HG03571 (cell line): Measurements from ENCODE around the gene ITGB2.

Experiments used
- ATAC-seq: cut with Tn5 transposase; IDR thresholded peaks from one replicate; pipeline ENCODE4 v1.9.1; 2021; ENCODE audit not compliant: unreplicated experiment

The ITGB2 gene

GRCh38 chr21:44920694-44921604 is at the start of gene ITGB2:
Gene ITGB2, minus strand, starts transcription at chr21:44920899. Its CDS starts 10,117 bp downstream, at chr21:44910782.
- peak; percentile 64 for ATAC-seq

GRCh38 chr21:44969931-44970755 is 49.4 kb upstream of the ITGB2 start:
- no peak for ATAC-seq

GRCh38 chr21:44969066-44969670 is 48.5 kb upstream of the ITGB2 start:
- no peak for ATAC-seq

GRCh38 chr21:44967082-44968047 is 46.7 kb upstream of the ITGB2 start:
- ATAC-seq, result no peak

GRCh38 chr21:44966135-44967081 is 45.7 kb upstream of the ITGB2 start:
- ATAC-seq, result no peak

GRCh38 chr21:44965251-44966022 is 44.7 kb upstream of the ITGB2 start:
- ATAC-seq, result no peak

GRCh38 chr21:44964381-44964780 is 43.7 kb upstream of the ITGB2 start:
- no peak for ATAC-seq

- ATAC-seq, result no peak
These were observed 41.8 kb upstream of the ITGB2 start for GRCh38 chr21:44962403-44962966.

- ATAC-seq, result no peak
These were observed 39.7 kb upstream of the ITGB2 start for GRCh38 chr21:44960141-44961092.

- no peak for ATAC-seq
These were observed 38.8 kb upstream of the ITGB2 start for GRCh38 chr21:44959376-44960091.

- no peak for ATAC-seq
These were observed 37.9 kb upstream of the ITGB2 start for GRCh38 chr21:44958471-44959191.

GRCh38 chr21:44957901-44958451 is 37.3 kb upstream of the ITGB2 start:
- no peak for ATAC-seq

- no peak for ATAC-seq
These were observed 36.5 kb upstream of the ITGB2 start for GRCh38 chr21:44957047-44957831.

- ATAC-seq, result no peak
These were observed 35.8 kb upstream of the ITGB2 start for GRCh38 chr21:44956356-44957046.
